Upper lobe of right lung (tissue), 1 donor: ENCODE measurements around the gene MISP. TPM values are rescaled to one million over a fixed set of nuclear protein-coding genes. Genes with fewer than 3 reads are reported as not detected.
"Not testable (repeated sequence)": the region's sequence is repeated elsewhere in the genome, so short reads cannot be mapped to it uniquely, and the experiment has no call there.

Experiments
- ATAC-seq: fragments of 200-7000 bp; cut with Tn5 transposase; one replicate; pipeline ENCODE4 v1.9.1; 2020; ENCODE audit warnings: mild to moderate bottlenecking, moderate library complexity
- DNase-seq: peaks from one replicate; pipeline ENCODE4 v3.0.0-alpha.2; 2020
- H3K27ac ChIP-seq: fragments of 200-600 bp; one replicate; pipeline ENCODE4 v1.8.0; 2022
- H3K27me3 ChIP-seq: fragments of 200-600 bp; one replicate; pipeline ENCODE4 v1.8.0; 2022; ENCODE audit warnings: mild to moderate bottlenecking
- H3K36me3 ChIP-seq: fragments of 200-600 bp; one replicate; pipeline ENCODE4 v1.8.0; 2022
- H3K4me1 ChIP-seq: fragments of 200-600 bp; one replicate; pipeline ENCODE4 v1.8.0; 2022
- H3K4me3 ChIP-seq: fragments of 200-600 bp; one replicate; pipeline ENCODE4 v1.8.0; 2022; ENCODE audit warnings: mild to moderate bottlenecking
- H3K9me3 ChIP-seq: fragments of 200-600 bp; one replicate; pipeline ENCODE4 v1.8.0; 2022
- CTCF ChIP-seq: fragments of 200-600 bp; IDR thresholded peaks from one replicate; pipeline ENCODE4 v1.8.0; 2022; ENCODE audit warnings: antibody characterized with exemption
- intact Hi-C: fragments of 100-400 bp; cut with DNase I; formaldehyde crosslinking; loops from one replicate; pipeline ENCODE4 v1.11.0; 2022
- long read RNA-seq: library from polyadenylated mRNA; unstranded; transcript quantifications from one replicate; pipeline ENCODE4 v2.0.0, GENCODE V29; 2021
- total RNA-seq: library from RNA; stranded (reverse); fragmentation: NEBNext Ultra II Directional; extraction: Animal tissue kit (Norgen Biotek cat#: 25700); gene quantifications from one replicate; pipeline ENCODE4 v1.2.1, GENCODE V29; 2021
- donor health status: DM: no; HTN: yes; CAD: no; lungs with severe emphysema.

MISP gene, protein sequence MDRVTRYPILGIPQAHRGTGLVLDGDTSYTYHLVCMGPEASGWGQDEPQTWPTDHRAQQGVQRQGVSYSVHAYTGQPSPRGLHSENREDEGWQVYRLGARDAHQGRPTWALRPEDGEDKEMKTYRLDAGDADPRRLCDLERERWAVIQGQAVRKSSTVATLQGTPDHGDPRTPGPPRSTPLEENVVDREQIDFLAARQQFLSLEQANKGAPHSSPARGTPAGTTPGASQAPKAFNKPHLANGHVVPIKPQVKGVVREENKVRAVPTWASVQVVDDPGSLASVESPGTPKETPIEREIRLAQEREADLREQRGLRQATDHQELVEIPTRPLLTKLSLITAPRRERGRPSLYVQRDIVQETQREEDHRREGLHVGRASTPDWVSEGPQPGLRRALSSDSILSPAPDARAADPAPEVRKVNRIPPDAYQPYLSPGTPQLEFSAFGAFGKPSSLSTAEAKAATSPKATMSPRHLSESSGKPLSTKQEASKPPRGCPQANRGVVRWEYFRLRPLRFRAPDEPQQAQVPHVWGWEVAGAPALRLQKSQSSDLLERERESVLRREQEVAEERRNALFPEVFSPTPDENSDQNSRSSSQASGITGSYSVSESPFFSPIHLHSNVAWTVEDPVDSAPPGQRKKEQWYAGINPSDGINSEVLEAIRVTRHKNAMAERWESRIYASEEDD
- total RNA-seq: 15.9 TPM
- long read RNA-seq, transcript MISP-201 (5 exons, 2,871 nt): major isoform, 39 of 66 reads
- long read RNA-seq, partial matches to known transcripts: 27 of 66 reads
- long read RNA-seq, other reads (novel, unspliced or antisense): 0 of 66 reads

DNA sequence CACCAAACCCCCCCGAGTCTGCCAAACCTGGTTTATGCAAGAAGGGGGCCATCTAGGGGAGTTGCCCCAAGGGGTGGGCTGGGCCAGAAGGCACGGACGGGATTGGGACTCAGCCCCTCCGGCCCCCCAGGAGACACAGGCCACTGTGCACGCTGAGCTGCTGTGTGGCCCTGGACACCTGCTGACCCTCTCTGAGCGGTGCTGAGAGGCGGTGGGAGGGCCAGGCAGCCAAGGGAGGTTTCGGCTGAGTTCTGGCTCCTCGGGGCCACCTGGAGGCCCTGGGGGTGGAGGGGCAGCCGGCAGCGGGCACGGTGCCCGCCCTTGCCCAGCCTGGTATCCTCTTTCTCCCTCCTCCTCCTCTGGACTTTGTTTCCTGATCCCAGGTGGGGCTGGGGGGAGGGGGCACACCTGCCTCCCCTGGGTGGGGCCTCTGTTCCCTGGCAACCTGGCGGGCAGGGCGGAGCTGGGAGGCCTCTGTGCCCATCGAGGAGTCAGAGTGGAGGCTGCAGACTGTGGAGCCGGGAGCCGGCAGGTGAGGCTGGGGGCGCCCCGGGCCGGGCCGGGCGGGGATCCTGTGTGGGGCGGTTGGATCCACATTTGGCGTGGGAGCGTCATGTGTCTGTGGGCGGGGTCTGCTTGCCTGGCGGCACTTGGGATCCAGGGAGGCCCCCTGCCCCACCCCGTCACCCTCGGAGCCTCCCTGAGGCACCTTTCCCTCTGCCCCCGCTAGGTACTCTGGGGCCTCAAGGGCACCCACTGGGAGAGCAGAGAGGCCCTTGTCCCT lies at the start of gene MISP:
Gene MISP, plus strand, starts transcription at position 473 of the 784 bp plus-strand sequence. CDS start 5,835 bp downstream, outside the sequence.
- H3K27me3 ChIP-seq: no peaks in the 10 kb centered on the region
- peaks cover 4% of the 10 kb centered on the region for H3K4me1 ChIP-seq
- H3K27ac ChIP-seq: peak within 1 kb of the TSS; percentile 68
- ATAC-seq: peak; percentile 68
- no peak for TF ChIP-seq CTCF
- H3K4me3 ChIP-seq: peak within 1 kb of the TSS; percentile 31
- DNase-seq: peak; percentile 85
- peaks cover 6% of the 10 kb centered on the region for H3K9me3 ChIP-seq
- H3K36me3 ChIP-seq: no peaks in the 10 kb centered on the region
- intact Hi-C loops: no loop called here

GRCh38 chr19:702847-703246 lies 48.1 kb upstream of the MISP start:
- DNase-seq, H3K4me1 ChIP-seq, H3K9me3 ChIP-seq, H3K4me3 ChIP-seq, H3K36me3 ChIP-seq, H3K27me3 ChIP-seq, H3K27ac ChIP-seq, intact Hi-C loops, ATAC-seq: not testable (repeated sequence)

DNA sequence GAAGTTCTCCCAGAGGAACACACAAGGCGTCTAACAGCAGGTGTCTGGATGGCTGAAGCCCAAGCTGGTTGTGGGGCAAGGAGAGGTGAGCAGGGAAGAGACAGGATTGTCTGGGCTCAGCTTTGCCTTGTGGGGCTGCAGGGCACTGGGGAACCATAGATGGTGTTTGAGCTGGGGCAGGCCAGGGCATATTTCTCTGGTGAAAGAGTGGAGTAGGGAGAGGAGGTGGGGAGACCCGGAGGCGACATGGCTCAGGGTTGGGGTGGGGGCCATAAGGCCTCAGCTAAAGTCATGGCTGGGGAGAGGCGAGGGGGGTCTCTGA lies 47.6 kb upstream of the MISP start:
- Histone ChIP-seq H3K4me1 (peaks cover 4% of the 10 kb centered on the region), H3K36me3 (no peaks in the 10 kb centered on the region), H3K9me3 (no peaks in the 10 kb centered on the region), H3K27me3 (peaks cover 8% of the 10 kb centered on the region), H3K4me3 (peak overlapping the region; percentile 23), H3K27ac (peak overlapping the region; percentile 17)
- intact Hi-C loops: no loop called here
- DNase-seq (no peak), ATAC-seq (no peak)
- no peak for TF ChIP-seq CTCF

GRCh38 chr19:703651-704446 lies 47.1 kb upstream of the MISP start:
- H3K4me3 ChIP-seq: peak overlapping the region; percentile 23
- peak; percentile 90 for DNase-seq

DNA sequence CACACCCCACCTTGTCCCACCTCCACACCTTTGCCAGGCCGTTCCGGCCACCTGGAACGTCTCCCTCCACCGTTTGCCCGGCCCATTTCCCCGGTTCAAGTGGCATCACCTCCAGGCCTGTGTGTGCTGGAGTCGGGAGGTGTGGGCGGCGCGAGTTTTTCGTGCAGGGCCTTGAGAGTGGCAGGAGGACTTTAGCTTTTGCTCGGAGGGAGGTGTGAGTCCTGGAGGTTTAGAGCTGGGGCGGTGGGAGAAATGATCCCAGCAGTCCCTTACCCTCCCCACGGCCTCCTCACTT lies 46.5 kb upstream of the MISP start:
- Histone ChIP-seq H3K9me3 (no peaks in the 10 kb centered on the region), H3K4me1 (peaks cover 4% of the 10 kb centered on the region), H3K4me3 (peak overlapping the region; percentile 19), H3K27ac (no peak overlapping the region), H3K27me3 (peaks cover 10% of the 10 kb centered on the region), H3K36me3 (no peaks in the 10 kb centered on the region)
- no peak for ATAC-seq
- intact Hi-C loops: no loop called here
- DNase-seq: no peak
- TF ChIP-seq CTCF: no peak

More at GRCh38 chr19:703651-704446, 47.1 kb upstream of the MISP start:
- ATAC-seq: peak; percentile 93
- no peak for TF ChIP-seq CTCF
- H3K9me3 ChIP-seq: no peaks in the 10 kb centered on the region
- H3K36me3 ChIP-seq: no peaks in the 10 kb centered on the region
- H3K4me1 ChIP-seq: peaks cover 4% of the 10 kb centered on the region
- peaks cover 10% of the 10 kb centered on the region for H3K27me3 ChIP-seq
- intact Hi-C loops: no loop called here
- peak overlapping the region; percentile 17 for H3K27ac ChIP-seq
